ENCODE measurements around the gene ENPP6.

The ENPP6 gene

DNA sequence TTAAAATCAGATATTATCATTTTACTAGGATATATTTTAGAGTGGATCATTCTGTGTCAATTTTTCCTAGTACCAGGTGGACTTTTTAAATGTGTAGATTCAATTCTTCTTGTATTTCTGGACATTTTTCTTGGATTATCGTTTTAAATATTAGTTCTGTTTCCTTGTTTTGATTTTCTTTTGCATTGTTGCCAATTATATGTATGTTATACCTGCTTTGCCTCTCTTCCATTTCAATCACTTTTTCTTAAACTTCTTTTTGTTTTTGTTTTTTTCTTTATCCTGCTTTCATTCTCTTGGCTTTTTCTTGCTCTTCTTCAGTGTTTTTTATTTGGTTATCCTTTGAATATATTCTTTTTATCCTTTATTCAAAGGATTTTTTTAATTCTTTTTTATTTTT is 171.5 kb downstream of the ENPP6 start:
- no peaks in the 10 kb centered on the region for H3K27me3 ChIP-seq (ENCODE audit: low read depth, low read length)
- no peaks in the 10 kb centered on the region for H4K20me1 ChIP-seq (ENCODE audit: insufficient read depth, low read length)
- H3K79me2 ChIP-seq (ENCODE audit: low read length), result no peaks in the 10 kb centered on the region
- TF ChIP-seq, protein P1, sequence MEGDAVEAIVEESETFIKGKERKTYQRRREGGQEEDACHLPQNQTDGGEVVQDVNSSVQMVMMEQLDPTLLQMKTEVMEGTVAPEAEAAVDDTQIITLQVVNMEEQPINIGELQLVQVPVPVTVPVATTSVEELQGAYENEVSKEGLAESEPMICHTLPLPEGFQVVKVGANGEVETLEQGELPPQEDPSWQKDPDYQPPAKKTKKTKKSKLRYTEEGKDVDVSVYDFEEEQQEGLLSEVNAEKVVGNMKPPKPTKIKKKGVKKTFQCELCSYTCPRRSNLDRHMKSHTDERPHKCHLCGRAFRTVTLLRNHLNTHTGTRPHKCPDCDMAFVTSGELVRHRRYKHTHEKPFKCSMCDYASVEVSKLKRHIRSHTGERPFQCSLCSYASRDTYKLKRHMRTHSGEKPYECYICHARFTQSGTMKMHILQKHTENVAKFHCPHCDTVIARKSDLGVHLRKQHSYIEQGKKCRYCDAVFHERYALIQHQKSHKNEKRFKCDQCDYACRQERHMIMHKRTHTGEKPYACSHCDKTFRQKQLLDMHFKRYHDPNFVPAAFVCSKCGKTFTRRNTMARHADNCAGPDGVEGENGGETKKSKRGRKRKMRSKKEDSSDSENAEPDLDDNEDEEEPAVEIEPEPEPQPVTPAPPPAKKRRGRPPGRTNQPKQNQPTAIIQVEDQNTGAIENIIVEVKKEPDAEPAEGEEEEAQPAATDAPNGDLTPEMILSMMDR (IDR thresholded peaks at IDR 0.05; ENCODE audit: low read depth, low read length), result no peak
- no peak for TF ChIP-seq EZH2phosphoT487 (IDR thresholded peaks at IDR 0.05; ENCODE audit: low read depth)
- H3K9ac ChIP-seq (ENCODE audit: low read length), result no peak overlapping the region
- no peak overlapping the region for H3K4me2 ChIP-seq (ENCODE audit: low read length)
- no peak overlapping the region for H3K27ac ChIP-seq (ENCODE audit: low read length)
- no peak overlapping the region for H3K4me3 ChIP-seq (ENCODE audit: low read length)
- H3K4me1 ChIP-seq (ENCODE audit: low read length), result no peaks in the 10 kb centered on the region
- no peaks in the 10 kb centered on the region for H3K9me3 ChIP-seq (ENCODE audit: insufficient read depth, low read length)
- H3K36me3 ChIP-seq (replicated peaks; ENCODE audit: low read depth, low read length), result no peaks in the 10 kb centered on the region
- H2AFZ ChIP-seq (ENCODE audit: low read depth, low read length), result no peak overlapping the region

DNA sequence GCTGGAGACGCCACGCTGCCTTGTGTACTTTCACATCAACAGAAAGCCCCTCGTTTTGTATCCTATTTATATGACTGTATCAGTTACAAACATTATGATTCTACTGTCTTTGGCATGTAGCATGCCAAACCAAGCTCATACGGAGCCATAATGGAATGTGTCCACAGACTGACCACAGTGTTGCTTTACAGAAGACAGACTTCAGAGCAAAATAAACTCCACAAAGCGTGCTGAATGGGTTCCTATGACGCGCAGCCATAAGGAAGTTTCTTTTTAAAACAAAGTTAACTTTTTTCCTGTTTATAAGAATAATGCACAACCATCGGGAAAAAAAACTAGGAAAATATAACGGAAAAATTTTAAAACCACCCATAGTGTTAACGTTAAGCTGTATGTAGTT is 176.5 kb downstream of the ENPP6 start:
- no peaks in the 10 kb centered on the region for H3K79me2 ChIP-seq (ENCODE audit: low read length)
- H3K4me3 ChIP-seq (ENCODE audit: low read length), result no peak overlapping the region
- no peak overlapping the region for H3K27ac ChIP-seq (ENCODE audit: low read length)
- TF ChIP-seq EZH2phosphoT487 (IDR thresholded peaks at IDR 0.05; ENCODE audit: low read depth), result no peak
- TF ChIP-seq, protein P1 (IDR thresholded peaks at IDR 0.05; ENCODE audit: low read depth, low read length), result no peak
- H3K4me1 ChIP-seq (ENCODE audit: low read length), result no peaks in the 10 kb centered on the region
- H3K4me2 ChIP-seq (ENCODE audit: low read length), result no peak overlapping the region
- no peaks in the 10 kb centered on the region for H3K9me3 ChIP-seq (ENCODE audit: insufficient read depth, low read length)
- no peaks in the 10 kb centered on the region for H3K27me3 ChIP-seq (ENCODE audit: low read depth, low read length)
- H3K9ac ChIP-seq (ENCODE audit: low read length), result no peak overlapping the region
- H3K36me3 ChIP-seq (replicated peaks; ENCODE audit: low read depth, low read length), result no peaks in the 10 kb centered on the region
- H2AFZ ChIP-seq (ENCODE audit: low read depth, low read length), result no peak overlapping the region
- H4K20me1 ChIP-seq (ENCODE audit: insufficient read depth, low read length), result no peaks in the 10 kb centered on the region

DNA sequence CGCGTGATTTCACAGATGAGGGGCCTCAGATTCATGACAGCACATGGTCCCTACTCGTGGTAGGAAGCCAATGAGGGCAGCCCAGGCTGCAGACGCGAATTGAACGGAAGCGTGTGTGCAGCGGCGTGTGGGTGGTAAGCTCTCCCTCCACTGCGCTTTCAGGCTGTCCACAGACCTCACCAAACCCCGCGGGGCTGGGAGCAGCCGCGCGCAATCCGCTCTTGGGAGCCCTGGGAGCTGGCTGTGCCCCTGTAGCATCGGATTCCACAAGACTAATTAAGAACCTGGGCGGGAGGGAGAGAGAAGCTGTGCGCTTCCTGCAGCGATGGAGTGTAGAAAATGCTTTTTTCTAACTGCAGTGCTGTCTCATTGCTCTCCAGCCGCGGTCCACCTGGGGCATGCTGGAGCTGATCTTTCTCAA is 177.7 kb downstream of the ENPP6 start:
- no peak overlapping the region for H3K27ac ChIP-seq (ENCODE audit: low read length)
- no peaks in the 10 kb centered on the region for H3K79me2 ChIP-seq (ENCODE audit: low read length)
- H3K36me3 ChIP-seq (replicated peaks; ENCODE audit: low read depth, low read length), result no peaks in the 10 kb centered on the region
- no peak overlapping the region for H3K9ac ChIP-seq (ENCODE audit: low read length)
- no peak overlapping the region for H3K4me3 ChIP-seq (ENCODE audit: low read length)
- no peak overlapping the region for H2AFZ ChIP-seq (ENCODE audit: low read depth, low read length)
- H3K9me3 ChIP-seq (ENCODE audit: insufficient read depth, low read length), result no peaks in the 10 kb centered on the region
- no peak for TF ChIP-seq EZH2phosphoT487 (IDR thresholded peaks at IDR 0.05; ENCODE audit: low read depth)
- TF ChIP-seq, protein P1 (IDR thresholded peaks at IDR 0.05; ENCODE audit: low read depth, low read length), result no peak
- H3K4me1 ChIP-seq (ENCODE audit: low read length), result no peaks in the 10 kb centered on the region
- H4K20me1 ChIP-seq (ENCODE audit: insufficient read depth, low read length), result no peaks in the 10 kb centered on the region
- no peak overlapping the region for H3K4me2 ChIP-seq (ENCODE audit: low read length)
- H3K27me3 ChIP-seq (ENCODE audit: low read depth, low read length), result no peaks in the 10 kb centered on the region
